ENCODE results near the gene LAMA4. TPM values are rescaled to one million over a fixed set of nuclear protein-coding genes. Genes with fewer than 3 reads are reported as not detected.
"Not testable (repeated sequence)": the region's sequence is repeated elsewhere in the genome, so short reads cannot be mapped to it uniquely, and the experiment has no call there.

LAMA4 gene
- total RNA-seq, 1 donor from 2014 or later = 209 TPM

- Mint-ChIP-seq H3K4me1 (ENCODE audit: unreplicated experiment) (no peaks in the 10 kb centered on the region), H3K36me3 (ENCODE audit: unreplicated experiment) (peaks cover 68% of the 10 kb centered on the region), H3K9me3 (ENCODE audit: unreplicated experiment) (peaks cover 9% of the 10 kb centered on the region), H3K27me3 (ENCODE audit: unreplicated experiment) (no peaks in the 10 kb centered on the region), H3K4me3 (ENCODE audit: unreplicated experiment) (no peak overlapping the region), H3K27ac (ENCODE audit: unreplicated experiment) (no peak overlapping the region)
- DNase-seq (ENCODE audit: extremely low spot score, unreplicated experiment) = no peak
- no peak for TF ChIP-seq CTCF (IDR thresholded peaks at IDR 0.05)
Measured at GRCh38 chr6:112109262-112109661, 145.1 kb downstream of the LAMA4 start.

- no peak for TF ChIP-seq CTCF (IDR thresholded peaks at IDR 0.05)
- Mint-ChIP-seq H3K4me1 (ENCODE audit: unreplicated experiment) (peaks cover 4% of the 10 kb centered on the region), H3K27me3 (ENCODE audit: unreplicated experiment) (no peaks in the 10 kb centered on the region), H3K9me3 (ENCODE audit: unreplicated experiment) (peaks cover 9% of the 10 kb centered on the region), H3K27ac (ENCODE audit: unreplicated experiment) (no peak overlapping the region), H3K36me3 (ENCODE audit: unreplicated experiment) (peaks cover 62% of the 10 kb centered on the region), H3K4me3 (ENCODE audit: unreplicated experiment) (no peak overlapping the region)
- no peak for DNase-seq (ENCODE audit: extremely low spot score, unreplicated experiment)
Measured at GRCh38 chr6:112106562-112106961, 147.8 kb downstream of the LAMA4 start.

GRCh38 chr6:112106026-112106425 lies 148.3 kb downstream of the LAMA4 start:
- H3K36me3 Mint-ChIP-seq (ENCODE audit: unreplicated experiment) = peaks cover 65% of the 10 kb centered on the region
- not testable (repeated sequence) for DNase-seq (ENCODE audit: extremely low spot score, unreplicated experiment); H3K4me3 Mint-ChIP-seq (ENCODE audit: unreplicated experiment); H3K27ac Mint-ChIP-seq (ENCODE audit: unreplicated experiment); H3K27me3 Mint-ChIP-seq (ENCODE audit: unreplicated experiment); H3K9me3 Mint-ChIP-seq (ENCODE audit: unreplicated experiment); H3K4me1 Mint-ChIP-seq (ENCODE audit: unreplicated experiment)

GRCh38 chr6:112100561-112100960 lies 153.8 kb downstream of the LAMA4 start:
- DNase-seq (ENCODE audit: extremely low spot score, unreplicated experiment) = no peak
- H3K27ac Mint-ChIP-seq (ENCODE audit: unreplicated experiment) = no peak overlapping the region
- no peak overlapping the region for H3K4me3 Mint-ChIP-seq (ENCODE audit: unreplicated experiment)
- no peak for TF ChIP-seq CTCF (IDR thresholded peaks at IDR 0.05)
- peaks cover 4% of the 10 kb centered on the region for H3K4me1 Mint-ChIP-seq (ENCODE audit: unreplicated experiment)
- H3K27me3 Mint-ChIP-seq (ENCODE audit: unreplicated experiment) = no peaks in the 10 kb centered on the region
- H3K36me3 Mint-ChIP-seq (ENCODE audit: unreplicated experiment) = peaks cover 44% of the 10 kb centered on the region
- H3K9me3 Mint-ChIP-seq (ENCODE audit: unreplicated experiment) = peaks cover 6% of the 10 kb centered on the region

GRCh38 chr6:112096901-112097300 lies 157.5 kb downstream of the LAMA4 start:
- Mint-ChIP-seq H3K36me3 (ENCODE audit: unreplicated experiment) (peaks cover 24% of the 10 kb centered on the region), H3K27ac (ENCODE audit: unreplicated experiment) (no peak overlapping the region), H3K4me1 (ENCODE audit: unreplicated experiment) (peaks cover 3% of the 10 kb centered on the region), H3K9me3 (ENCODE audit: unreplicated experiment) (no peaks in the 10 kb centered on the region), H3K27me3 (ENCODE audit: unreplicated experiment) (peaks cover 4% of the 10 kb centered on the region), H3K4me3 (ENCODE audit: unreplicated experiment) (no peak overlapping the region)
- no peak for DNase-seq (ENCODE audit: extremely low spot score, unreplicated experiment)
- TF ChIP-seq CTCF (IDR thresholded peaks at IDR 0.05) = no peak

- Mint-ChIP-seq H3K4me1 (ENCODE audit: unreplicated experiment) (peaks cover 4% of the 10 kb centered on the region), H3K27me3 (ENCODE audit: unreplicated experiment) (peaks cover 4% of the 10 kb centered on the region), H3K4me3 (ENCODE audit: unreplicated experiment) (no peak overlapping the region), H3K36me3 (ENCODE audit: unreplicated experiment) (peaks cover 17% of the 10 kb centered on the region), H3K9me3 (ENCODE audit: unreplicated experiment) (no peaks in the 10 kb centered on the region), H3K27ac (ENCODE audit: unreplicated experiment) (no peak overlapping the region)
- DNase-seq (ENCODE audit: extremely low spot score, unreplicated experiment) = no peak
- TF ChIP-seq CTCF (IDR thresholded peaks at IDR 0.05) = no peak
Measured at GRCh38 chr6:112087916-112088315, 166.5 kb downstream of the LAMA4 start.

Data from osteocyte (in vitro differentiated cells).